Stimulated activated CD4-positive, alpha-beta T cell treated with anti-CD3 and anti-CD28 coated beads, TNF-alpha, amount 100 ng/mL, for 24 hours (primary cell): ENCODE data around the gene CDCP2.
"Not testable (repeated sequence)": the region's sequence is repeated elsewhere in the genome, so short reads cannot be mapped to it uniquely, and the experiment has no call there.

ENCODE experiments used
- DNase-seq, 3 experiments: peaks; one replicate each; pipeline ENCODE4 v3.0.0-alpha.2; 2020; ENCODE audit warnings: low read depth in 3 of 3

Gene CDCP2

DNA sequence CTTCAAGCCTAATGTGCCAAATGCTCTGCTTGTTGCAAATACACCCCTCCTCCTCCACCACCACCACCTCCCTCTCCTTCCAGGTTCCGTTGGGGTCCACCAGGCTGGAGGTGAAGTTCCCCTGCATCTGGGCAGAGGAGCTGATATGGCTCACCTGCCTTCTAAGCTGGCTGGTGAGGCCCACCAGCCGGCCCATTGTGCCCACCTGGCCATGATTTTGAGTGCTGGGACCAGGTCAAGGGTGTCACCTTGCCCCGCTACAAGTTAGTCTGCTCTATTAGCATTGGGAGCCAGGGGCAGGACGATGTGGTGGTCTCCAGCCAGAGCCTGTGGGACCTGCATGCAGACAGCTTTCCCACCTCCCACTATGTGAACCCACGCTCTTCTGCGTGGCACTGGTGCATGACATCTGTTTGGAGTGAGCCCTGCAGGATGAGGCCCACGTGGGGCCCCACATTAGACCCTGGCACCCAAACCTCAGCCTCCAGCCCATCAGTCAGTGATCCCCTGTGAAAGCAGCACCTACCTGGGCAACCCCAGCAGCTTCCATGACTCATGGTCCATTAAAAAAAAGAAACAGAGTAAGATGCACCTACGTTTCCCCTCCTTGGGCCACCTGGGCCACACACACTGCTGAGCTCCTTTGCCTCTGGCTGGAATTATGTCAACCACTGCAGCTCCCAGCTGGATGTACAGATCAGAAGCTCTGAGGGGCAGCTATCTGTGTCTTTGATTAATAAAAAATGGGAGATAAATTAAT, 15.6 kb upstream of the CDCP2 start:
- DNase-seq, result no peak

DNA sequence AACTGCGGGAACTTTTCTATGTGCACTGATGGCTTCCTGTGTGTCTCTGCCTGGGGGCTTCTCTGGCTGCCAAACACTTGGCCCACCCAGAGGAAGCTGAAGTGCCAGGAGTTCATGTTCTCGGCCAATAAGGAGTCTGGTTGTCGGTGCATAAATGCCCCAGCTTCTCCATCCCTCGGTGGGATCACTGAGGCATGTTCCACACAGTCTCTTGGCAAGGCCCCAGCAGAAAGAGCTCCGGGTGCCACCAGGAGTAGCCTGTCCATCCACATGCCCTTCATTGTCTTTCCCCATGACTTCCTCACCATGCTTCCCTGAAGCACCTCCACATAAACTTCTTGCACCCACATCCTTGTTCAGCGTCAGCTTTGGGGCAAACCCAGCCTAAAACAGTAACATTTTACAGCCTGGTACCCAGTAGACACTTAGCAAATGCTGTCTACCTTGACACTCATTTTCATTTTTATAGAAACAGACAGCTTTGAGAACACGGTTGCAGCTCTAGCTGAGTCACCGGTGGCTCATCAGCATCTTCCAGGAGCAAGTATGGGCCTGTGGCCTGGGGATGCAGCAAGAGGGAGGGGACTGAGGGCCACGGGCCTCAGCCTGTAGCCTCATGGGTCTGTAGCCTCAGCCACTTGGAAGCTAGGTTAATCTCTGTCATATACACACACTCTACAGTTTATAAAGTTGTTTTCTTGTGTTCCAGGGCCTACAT, 14.8 kb upstream of the CDCP2 start:
- no peak for DNase-seq

DNA sequence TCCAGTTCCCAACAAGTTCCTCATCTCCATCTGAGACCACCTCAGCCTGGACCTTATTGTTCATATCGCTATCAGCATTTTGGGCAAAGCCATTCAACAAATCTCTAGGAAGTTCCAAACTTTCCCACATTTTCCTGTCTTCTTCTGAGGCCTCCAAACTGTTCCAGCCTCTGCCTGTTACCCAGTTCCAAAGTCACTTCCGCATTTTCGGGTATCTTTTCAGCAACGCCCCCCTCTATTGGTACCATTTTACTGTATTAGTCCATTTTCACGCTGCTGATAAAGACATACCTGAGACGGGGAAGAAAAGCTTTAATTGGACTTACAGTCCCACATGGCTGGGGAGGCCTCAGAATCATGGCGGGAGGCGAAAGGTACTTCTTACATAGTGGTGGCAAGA, 13.6 kb upstream of the CDCP2 start:
- DNase-seq, result not testable (repeated sequence)

DNA sequence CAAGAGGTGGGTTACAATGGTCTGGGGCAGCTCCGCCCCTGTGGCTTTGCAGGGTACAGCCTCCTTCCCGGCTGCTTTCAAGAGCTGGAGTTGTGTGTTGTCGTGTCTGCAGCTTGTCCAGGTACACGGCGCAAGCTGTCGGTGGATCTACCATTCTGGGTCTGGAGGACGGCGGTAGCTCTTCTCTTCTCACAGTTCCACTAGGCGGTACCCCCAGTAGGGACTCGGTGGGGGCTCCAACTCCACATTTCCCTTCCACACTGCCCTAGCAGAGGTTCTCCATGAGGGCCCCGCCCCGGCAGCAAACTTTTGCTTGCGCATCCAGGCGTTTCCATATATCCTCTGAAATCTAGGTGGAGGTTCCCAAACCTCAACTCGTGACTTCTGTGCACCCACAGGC, 12.3 kb upstream of the CDCP2 start:
- no peak for DNase-seq

DNA sequence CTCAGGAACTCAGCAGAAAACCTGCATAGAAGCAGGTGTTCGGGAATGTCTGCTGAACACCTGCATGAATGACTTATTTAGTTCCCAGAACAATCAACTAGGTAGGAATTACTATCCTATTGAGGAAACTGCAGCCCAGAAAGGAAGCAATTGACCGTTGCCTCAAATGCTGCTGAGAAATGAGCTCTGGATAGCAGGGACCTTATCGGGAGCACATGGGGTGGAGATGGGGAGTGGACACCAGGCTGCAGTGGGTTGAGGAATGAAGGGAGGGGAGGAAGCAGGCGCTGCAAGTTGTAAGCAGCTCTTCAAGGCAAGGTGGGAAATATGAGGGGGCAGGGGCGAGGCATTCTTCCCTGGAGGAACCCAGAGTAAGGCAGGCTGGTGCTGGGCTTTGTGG, 10.8 kb upstream of the CDCP2 start:
- DNase-seq, result no peak

DNA sequence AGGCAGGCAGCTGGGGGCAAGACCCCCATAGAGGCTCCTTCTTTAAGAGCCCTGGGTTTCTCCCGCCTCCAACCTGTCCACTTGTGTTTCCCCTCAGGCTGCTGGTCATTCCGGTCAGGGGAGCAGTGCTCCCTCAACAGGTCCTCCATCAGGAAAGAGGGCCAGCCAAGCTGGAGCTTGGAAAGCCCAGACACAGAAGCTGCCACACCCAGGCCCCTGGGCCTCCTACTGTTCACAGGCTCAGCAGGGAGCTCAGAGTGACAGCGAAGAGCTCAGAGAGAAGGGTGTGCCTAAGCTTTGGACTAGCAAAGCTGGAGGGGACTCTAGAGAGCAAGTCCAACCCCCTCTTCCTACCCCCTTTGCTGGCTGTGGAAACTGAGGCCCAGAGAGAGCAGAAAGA, 10.3 kb upstream of the CDCP2 start:
- no peak for DNase-seq

DNA sequence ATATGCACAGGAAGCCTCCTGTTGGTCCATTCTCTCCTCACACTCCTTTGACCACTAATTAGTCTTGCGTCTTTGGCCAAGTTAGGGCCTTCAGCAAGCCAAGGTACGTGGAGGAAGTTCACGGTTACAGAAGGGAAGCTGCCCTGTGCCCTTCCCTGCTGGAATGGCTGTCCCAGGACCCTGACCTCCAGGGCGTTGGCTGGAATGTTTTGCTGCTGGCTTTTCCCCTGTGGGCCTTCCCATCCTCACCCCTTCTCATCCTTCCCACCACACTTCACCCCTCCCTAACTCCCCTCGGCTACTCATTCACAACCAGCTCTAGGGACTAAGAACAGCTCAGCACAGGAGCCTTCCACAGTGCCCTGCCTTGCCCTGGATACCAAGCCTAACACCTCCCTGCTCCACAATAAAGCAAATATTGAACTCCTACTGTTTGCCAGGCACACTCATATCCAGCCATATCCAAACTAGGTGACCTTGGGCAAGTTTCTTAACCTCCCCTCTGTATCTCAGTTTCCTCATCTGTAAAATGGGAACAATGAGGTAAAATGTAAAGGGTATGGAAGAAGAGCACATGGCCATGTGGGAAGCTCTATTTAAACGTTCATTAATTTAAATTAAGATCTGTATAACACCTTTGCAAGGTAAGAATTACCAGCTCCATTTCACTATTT, 8.8 kb upstream of the CDCP2 start:
- DNase-seq, result no peak

DNA sequence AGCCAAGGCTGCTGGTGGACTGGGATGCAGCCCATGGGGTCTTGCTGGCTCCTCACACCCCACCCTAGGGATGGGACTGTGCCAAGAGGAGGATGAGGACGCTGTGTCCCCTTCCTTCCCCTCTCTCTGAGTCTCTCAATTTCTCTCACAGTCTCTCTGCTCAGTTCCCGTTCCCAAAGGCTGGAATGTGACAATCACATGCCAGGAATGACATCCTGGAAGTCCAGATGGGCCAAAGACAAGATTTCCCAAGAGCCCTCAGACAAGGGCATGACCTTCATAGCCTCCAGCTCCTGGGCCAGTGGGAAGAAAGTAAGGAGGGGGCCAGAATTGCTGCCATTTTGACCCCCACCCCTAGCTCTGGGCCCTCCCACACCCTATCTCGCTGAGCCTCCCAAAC, 7.6 kb upstream of the CDCP2 start:
- no peak for DNase-seq

DNA sequence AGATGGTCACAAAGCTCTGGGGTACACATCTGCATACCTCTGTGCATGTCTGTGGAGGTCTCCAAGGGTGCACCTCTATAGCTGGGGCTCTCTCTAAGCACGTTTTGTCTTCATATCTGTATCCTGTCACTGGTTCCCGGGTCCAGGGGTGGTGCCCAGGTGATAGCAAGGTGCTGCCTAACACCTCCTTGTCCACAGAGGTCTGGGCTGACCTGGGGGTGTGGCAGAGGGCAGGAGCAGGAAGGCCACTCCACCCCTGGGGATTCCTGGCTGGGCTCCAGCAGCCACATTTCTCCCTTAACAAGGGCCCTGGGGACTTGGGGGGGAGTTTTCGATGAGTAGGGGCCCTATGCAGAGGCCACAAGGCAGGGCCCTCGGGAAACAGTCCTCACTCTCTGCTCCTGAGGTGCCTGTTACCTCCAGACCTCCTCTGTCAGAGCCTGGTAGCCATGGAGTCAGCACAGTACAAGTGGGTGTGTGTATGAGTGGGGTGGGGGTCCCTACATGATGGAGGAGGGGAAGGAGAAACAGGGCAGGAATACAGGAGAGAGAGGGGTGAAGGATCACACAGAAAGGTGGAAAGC, 7.0 kb upstream of the CDCP2 start:
- no peak for DNase-seq

DNA sequence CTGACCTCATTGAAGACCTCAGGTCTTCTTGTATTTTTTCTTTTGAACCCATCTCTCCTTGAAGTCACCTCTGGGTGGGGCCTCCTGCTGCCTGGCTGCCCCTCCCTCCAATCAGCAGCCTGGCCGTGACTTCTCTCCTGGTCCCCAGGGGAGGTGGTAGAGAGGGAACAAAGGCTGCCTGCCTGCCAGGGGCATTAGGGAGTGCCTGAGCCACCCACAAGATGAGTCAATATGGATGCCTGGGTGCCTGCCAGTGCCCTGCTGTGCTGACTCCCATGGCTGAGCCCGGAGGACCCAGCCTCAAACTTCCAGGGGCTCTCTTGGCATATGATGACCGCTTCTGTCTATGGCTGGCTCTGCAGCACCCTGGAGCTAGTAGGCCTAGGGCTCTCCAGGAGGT, 5.3 kb upstream of the CDCP2 start:
- no peak for DNase-seq

DNA sequence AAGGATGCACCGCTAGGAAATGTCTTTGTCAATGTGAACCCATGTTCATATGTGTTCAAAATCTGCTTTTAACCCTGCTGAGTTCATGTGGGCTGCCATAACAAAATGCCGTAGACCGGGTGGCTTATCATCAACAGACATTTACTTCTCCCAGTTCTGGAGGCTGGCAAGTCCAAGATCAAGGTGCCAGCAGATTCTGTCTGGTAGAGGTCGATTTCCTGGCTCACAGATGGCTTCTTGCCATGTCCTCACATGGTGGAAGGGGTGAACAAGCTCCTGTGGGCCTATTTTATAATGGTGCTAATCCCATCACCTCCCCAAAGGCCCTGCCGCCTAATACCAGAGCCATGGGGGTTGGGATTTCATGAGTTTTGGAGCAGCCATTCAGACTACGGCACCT, 4.6 kb upstream of the CDCP2 start:
- DNase-seq, result no peak

DNA sequence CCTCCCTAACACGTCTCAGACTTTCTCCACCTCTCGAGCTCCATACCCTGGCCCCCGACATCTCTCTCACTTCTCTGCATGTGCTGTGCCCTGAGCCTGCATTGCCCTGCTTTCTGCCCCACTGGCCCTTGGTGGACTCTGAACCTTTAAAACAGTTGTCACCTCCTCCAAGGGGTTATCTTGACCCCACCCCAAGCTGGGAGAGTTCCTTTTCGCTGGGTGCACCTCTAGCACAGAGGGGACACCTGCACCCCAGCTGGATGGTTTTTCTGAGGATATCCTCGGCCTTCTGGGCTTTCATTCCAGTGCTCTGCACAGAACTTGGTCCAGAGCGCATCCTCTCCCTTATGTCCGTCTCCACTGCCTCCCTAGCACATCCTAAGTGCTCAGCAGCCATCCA, 4.2 kb upstream of the CDCP2 start:
- no peak for DNase-seq

DNA sequence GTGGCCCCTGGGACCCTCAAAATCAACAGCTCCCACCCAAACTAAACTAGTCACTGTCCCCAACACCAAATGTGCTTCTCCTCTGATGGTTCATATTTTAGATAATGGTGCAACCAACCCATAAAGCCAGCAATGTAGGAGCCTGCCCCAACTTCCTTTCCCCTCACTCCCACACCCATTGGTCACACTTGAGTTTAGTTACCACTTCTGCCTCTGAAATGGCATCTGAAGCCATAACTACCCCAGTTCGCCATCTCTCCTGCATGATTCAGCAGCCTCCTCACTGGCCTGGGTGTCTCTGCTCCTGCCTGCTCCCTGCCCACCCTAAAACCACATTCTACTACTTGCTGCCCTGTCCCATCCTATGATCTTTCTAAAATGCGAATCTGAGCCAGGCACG, 3.4 kb upstream of the CDCP2 start:
- DNase-seq, result no peak

DNA sequence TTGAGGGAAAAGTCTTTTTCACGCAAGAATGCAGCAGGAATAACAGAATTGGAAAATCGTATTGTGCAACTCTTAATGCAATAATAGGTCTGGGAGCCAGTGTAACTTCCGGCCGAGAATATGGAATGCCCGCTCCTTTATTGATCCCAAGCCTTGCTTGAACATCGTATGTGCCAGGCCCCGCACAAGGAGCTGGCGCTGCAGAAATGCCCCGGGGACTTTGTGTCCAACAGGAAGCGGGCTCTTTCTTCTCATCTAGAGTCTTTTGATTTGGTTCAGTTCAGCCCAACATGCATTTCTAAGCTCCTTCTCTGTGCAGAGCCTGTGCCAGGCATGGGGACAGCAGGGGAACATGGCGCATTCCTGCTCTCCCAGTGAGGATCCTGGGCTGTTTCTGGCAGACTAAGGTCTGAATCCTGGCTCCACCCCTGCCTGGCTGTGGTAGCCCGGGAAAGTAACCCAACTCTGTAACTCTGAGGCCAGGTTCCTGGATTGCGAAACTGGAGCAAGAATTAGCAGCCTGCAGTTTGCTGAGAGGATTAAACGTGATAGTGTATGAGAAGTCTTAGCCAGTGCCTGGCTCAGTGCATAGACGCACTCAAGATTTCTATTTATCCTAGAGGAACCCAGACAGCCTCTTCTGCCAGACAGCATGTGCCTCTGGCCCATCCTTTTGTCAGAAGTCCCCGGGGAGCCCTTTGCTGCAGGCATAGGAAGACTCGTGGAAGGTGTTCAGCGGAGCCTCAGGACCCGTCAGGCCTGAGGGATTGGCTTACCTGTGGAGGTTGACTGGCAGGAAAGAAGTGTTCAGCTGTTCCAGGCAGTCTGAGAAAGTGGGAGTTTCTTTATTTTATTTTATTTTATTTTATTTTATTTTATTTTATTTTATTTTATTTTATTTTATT, 987 bp upstream of the CDCP2 start:
- no peak for DNase-seq

DNA sequence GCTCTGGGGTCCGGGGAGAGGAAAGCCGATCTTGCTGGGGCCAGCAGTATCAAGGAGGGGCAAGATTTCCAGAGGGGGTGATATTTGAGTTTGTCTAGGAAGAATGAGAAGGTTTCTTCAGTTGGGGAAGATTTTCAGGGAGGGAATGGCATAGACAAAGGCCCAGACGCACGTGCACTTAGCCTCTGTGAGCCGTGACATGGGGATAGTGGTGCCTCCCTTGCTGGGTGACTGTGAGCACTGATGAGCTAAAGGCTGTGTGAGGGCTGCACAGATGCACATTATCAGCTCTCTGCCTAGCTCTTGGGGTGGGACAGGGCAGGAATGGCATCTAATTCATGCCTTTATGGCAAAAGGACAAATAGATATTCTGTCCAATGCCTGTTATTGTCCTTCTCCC, 1.8 kb downstream of the CDCP2 start:
- DNase-seq, result no peak

DNA sequence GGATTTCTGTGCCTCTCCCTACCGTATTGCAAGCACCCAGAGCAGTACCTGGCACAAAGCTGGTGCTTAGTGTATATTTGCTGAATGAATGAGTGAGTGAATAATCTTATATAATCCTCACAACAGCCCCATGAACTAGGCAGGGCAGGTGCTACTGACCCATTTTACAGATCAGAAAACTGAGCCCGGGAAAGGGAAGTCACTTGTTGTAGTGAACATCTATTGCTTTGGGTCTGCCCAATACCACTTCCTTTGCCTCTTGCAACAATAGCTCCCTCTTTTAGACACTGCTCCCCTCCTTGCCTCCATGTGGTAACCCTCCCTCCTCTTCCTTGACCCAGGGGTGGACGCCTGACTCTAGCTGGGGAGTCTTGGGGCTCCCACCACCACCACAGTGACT, 3.1 kb downstream of the CDCP2 start:
- no peak for DNase-seq

DNA sequence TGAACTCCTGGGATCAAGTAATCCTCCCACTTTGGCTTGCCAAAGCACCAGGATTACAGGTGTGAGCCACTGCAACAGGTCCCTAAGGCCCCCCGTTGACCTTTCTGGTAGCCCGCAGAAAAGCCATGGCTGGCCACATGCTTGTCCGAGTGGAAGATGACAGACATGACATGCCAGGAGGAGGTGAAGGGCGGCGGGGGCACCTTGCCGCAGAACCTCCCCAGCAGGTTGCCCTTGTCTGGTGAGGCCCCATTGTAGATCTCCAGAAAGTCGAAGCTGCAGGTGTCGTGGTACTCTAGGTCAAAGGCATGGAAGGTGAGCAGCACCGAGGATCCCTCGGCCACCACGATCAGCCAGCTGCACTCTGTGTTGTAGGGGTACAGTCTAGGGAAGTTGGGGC, 8.4 kb downstream of the CDCP2 start:
- no peak for DNase-seq

DNA sequence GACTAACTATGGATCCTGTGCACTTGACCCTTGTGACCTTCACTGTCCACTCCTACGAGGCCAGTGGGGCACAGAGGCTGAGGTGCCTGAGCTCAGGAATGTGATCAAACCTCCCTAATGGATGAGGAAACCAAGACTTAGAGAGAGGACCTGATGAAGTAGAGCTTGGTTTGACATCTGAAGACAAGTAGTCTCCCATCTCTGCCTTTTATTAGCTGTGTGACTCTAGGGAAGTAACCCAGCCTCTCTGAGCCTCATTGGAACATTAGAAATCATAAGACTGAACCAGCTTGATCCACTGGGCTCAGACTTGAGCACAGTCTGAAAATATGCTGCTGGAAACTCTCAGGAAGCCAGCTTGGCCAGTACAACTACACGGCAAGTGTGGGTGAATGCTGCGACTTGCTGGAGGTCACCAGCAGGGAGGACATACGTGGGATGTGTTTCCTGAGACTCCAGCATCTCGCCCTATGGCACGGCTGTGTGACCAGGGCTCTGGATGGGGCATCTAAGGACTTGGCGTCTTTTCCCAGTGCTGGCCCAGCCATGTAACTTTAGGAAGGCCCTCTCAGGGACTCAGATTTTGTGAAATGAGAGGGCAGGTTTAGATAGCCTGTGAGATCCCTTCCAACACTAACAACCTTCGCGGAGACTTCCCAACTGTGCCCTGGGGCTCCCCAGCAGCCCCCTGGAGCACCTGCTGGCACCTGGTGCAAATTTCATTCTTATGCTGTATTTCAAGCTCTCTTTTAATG, 10.5 kb downstream of the CDCP2 start:
- no peak for DNase-seq

DNA sequence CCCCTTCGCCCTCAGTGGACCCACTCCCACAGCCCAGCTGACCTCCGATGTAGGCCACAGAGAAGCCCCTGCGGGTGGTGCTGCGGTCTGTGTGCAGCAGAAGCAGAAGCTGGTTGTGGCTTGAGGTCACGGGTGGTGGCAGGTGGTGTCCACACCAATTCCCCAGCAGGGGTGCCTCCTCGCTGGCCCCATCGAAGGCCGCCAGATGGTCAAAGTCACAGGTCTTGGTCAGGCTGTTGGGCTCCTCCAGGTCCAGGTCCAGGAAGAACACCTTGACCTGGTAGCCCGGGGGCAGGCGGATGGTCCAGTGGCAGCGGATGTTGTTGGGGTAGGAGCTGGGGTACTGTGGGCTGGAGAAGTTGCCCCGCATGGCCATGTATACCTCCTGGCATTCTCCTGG, 13.1 kb downstream of the CDCP2 start:
- DNase-seq, result no peak

DNA sequence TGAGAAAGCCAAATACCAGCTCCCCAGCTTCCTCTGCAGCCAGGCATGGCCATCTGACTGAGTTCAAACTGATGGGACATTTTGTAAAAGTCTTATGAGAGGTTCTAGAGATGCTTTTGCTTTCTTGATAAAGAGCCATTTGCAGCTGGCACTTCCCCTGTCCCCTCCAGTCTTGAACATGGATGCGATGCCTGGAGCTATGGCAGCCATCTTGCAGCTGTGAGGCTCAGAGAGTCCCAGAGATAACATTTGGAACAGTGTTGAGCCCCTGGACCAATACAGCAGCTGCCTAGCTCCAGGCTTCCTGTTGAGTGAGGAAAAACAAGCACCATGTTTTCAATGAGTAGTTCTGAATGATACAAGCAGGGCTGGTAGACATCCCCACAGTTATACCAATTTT, 13.8 kb downstream of the CDCP2 start:
- no peak for DNase-seq

DNA sequence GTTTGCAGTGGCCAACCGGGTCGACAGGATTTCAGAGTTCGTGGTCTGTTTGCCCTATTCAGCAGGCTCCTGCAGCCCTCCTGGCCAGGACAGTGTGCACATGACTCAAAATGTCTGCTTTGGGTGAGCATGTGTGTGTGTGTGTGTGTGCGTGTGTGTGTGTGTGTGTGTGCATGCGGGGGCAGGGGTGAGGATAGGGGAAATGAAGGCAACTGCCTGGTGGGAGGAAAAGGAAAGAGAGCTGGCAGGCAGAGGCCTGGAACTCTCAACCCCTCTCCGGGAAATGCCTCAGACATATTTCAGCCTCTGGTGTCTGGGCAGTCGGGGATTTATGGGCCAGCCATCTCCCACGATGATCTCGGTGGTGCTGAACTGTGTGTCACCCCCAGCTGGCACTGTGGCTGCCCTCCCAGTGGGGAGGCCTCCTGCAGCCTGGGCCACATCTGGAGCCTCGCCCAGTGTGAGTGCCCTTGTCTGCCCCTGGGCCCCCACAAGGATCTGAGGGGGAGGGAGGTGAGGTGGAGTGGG, 15.2 kb downstream of the CDCP2 start:
- no peak for DNase-seq
